ENCODE data around the gene HMGN4. TPM values are rescaled to one million over a fixed set of nuclear protein-coding genes. Genes with fewer than 3 reads are reported as not detected.

HMGN4 gene
- total and polyA plus RNA-seq, 2 of the 8 experiments (the other 6 are each of a cell fraction or from before 2014, with no cell fraction given) = 23.4 to 66.4 TPM

- TF ChIP-seq E2F6 (IDR thresholded peaks at IDR 0.05) = no peak
- no peak for TF ChIP-seq CEBPB (IDR thresholded peaks at IDR 0.05; ENCODE audit: low read depth, low read length)
- TF ChIP-seq SIX5 (IDR thresholded peaks at IDR 0.05; ENCODE audit: low read depth, low read length) = no peak
- TF ChIP-seq, protein P1, sequence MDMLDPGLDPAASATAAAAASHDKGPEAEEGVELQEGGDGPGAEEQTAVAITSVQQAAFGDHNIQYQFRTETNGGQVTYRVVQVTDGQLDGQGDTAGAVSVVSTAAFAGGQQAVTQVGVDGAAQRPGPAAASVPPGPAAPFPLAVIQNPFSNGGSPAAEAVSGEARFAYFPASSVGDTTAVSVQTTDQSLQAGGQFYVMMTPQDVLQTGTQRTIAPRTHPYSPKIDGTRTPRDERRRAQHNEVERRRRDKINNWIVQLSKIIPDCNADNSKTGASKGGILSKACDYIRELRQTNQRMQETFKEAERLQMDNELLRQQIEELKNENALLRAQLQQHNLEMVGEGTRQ (IDR thresholded peaks at IDR 0.05; ENCODE audit: low read length) = no peak
- TF ChIP-seq BCL11A (IDR thresholded peaks at IDR 0.05; ENCODE audit: low read depth in 2 of 2, low read length in 2 of 2) = no peak
- TF ChIP-seq CHD1 (IDR thresholded peaks at IDR 0.05; ENCODE audit: low read depth, low read length) = no peak
- no peak for TF ChIP-seq TAF7 (optimal IDR thresholded peaks at IDR 0.05; ENCODE audit: borderline replicate concordance, low read depth, low read length)
- no peak for TF ChIP-seq SP2 (IDR thresholded peaks at IDR 0.05; ENCODE audit: low read length)
- no peak for TF ChIP-seq ZNF274 (IDR thresholded peaks at IDR 0.05; ENCODE audit: borderline replicate concordance, extremely low read depth, low read length)
Observed at GRCh38 chr6:26516481-26517427, 21.4 kb upstream of the HMGN4 start (continued).
